CD1c-positive myeloid dendritic cell (primary cell): ENCODE measurements around the gene LILRB3.
"Not testable (repeated sequence)": the region's sequence is repeated elsewhere in the genome, so short reads cannot be mapped to it uniquely, and the experiment has no call there.

Experiments
- DNase-seq: peaks from one replicate; pipeline ENCODE4 v3.0.0-alpha.2; 2016; ENCODE audit errors: extremely low spot score

LILRB3 gene

GRCh38 chr19:54242646-54243045 is 19.8 kb upstream of the LILRB3 start, which contains the start of gene LILRA6:
LILRA6 (minus strand) TSS chr19:54242790.
- DNase-seq, result peak; percentile 51

GRCh38 chr19:54242234-54242633 is 19.4 kb upstream of the LILRB3 start:
- not testable (repeated sequence) for DNase-seq

GRCh38 chr19:54240372-54241336 is 17.8 kb upstream of the LILRB3 start:
- not testable (repeated sequence) for DNase-seq

GRCh38 chr19:54239491-54240371 is 16.9 kb upstream of the LILRB3 start:
- DNase-seq, result not testable (repeated sequence)

GRCh38 chr19:54233941-54234340 is 11.1 kb upstream of the LILRB3 start:
- no peak for DNase-seq

- DNase-seq, result peak; percentile 87
Measured at GRCh38 chr19:54231077-54231931, 8.5 kb upstream of the LILRB3 start.

GRCh38 chr19:54230031-54230430 is 7.2 kb upstream of the LILRB3 start:
- DNase-seq, result no peak

GRCh38 chr19:54229146-54229545 is 6.3 kb upstream of the LILRB3 start:
- DNase-seq, result no peak

- DNase-seq, result not testable (repeated sequence)
Measured at GRCh38 chr19:54224619-54225018, 1.8 kb upstream of the LILRB3 start.

GRCh38 chr19:54223937-54224281 is 1.1 kb upstream of the LILRB3 start:
- DNase-seq, result not testable (repeated sequence)

GRCh38 chr19:54223277-54223936 is 600 bp upstream of the LILRB3 start:
- not testable (repeated sequence) for DNase-seq

GRCh38 chr19:54221947-54222346 is 860 bp downstream of the LILRB3 start:
- DNase-seq, result not testable (repeated sequence)

- not testable (repeated sequence) for DNase-seq
Measured at GRCh38 chr19:54219702-54220101, 3.1 kb downstream of the LILRB3 start.

- DNase-seq, result no peak
Measured at GRCh38 chr19:54218960-54219661, 3.7 kb downstream of the LILRB3 start.

- DNase-seq, result no peak
Measured at GRCh38 chr19:54218259-54218658, 4.5 kb downstream of the LILRB3 start.

- DNase-seq, result not testable (repeated sequence)
Measured at GRCh38 chr19:54217517-54218247, 5.1 kb downstream of the LILRB3 start.

GRCh38 chr19:54216869-54217268 is 5.9 kb downstream of the LILRB3 start:
- DNase-seq, result no peak

- DNase-seq, result not testable (repeated sequence)
Measured at GRCh38 chr19:54214734-54215133, 8.1 kb downstream of the LILRB3 start.

GRCh38 chr19:54214217-54214616 is 8.6 kb downstream of the LILRB3 start:
- not testable (repeated sequence) for DNase-seq
